NCI-H146 (cell line): ENCODE measurements around the gene FBXO9.

Experiments
- DNase-seq: peaks from one replicate; lab custom pipeline; 2025; lab: John Stamatoyannopoulos, UW

Gene FBXO9

DNA sequence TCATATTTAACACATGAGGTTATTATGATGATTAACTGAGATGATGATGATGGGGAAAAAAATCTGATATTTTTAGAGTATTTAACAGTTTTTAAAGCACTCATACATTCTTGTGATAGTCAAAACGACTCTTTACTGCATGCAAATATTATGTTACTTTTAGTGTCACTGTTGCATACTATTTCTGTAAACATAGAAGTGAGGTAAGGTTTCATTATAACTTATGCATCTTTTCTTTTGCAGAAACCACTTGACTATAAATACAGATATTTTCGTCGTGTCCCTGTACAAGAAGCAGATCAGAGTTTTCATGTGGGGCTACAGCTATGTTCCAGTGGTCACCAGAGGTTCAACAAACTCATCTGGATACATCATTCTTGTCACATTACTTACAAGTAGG is 30.1 kb downstream of the FBXO9 start:
- DNase-seq, result no peak

DNA sequence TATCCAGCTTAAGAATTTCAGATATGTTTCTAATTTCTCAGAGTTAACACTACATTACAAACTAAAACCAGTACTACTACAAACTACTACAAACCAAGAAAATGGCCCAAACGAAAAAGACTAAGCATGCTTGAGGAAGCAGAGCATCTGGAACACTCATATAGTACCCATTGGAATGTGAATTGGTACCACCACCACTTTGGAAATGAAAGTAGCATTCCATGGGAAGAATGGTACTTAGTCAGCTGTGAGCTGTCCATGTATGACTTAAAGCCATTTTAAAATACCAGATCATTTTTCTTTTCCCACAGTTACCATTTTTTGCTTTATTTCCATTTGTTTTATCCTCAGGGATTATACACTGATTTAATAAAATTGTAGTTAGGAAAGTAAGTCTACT is 30.5 kb downstream of the FBXO9 start:
- DNase-seq, result no peak

DNA sequence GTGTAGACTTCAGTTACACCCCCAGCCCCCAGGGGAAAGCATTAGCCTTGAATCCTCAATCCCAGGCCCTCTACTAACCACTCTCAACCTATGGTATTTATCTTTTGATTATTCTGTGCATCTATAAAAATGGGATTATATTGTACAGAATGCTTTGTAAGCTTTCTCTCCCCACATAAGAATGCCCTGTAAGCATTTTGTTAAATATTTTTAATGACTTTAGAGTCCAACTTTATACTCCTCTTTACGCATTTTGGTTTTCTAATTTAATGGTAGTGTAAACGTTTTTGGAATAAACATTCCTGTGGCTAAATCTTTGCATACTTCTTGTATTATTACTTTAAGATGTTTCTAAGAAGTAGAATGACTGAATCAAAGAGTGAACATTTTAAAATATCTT is 35.4 kb downstream of the FBXO9 start:
- no peak for DNase-seq

GRCh38 chr6:53101006-53101405 is 35.8 kb downstream of the FBXO9 start:
- DNase-seq, result no peak

DNA sequence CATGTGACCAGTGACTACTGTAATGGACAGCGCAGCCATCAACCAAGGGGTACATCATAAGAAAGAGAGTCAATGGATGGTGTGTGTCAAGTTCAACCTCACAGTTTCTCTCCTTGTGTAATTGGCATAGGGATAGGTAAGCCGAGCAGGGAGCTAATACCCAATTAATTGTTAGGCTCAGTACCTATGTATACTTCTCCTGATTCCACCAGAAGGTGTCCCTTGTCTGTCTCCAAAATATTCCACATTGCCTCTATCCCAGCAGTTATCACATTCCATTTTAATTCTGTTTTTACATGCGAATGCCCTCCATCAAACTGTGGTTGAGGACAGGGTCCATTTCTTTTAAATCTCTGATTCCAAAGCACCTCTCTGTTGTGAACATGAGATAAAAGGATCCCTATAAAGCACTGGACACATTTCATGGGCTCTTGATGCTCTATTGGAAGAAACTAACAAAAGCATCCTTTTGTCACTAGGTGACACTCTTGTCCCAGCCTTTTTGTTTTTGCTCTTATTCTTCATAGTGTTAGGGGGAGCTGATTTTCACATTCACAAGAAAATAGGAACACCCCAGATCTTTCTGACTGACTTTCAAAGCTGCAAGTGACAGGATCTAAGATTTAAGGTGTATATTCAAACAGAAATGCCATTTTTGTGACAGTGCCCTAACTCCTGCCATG is 38.9 kb downstream of the FBXO9 start:
- peak; percentile 35 for DNase-seq

- no peak for DNase-seq
Observed at GRCh38 chr6:53104916-53105315, 39.7 kb downstream of the FBXO9 start.

GRCh38 chr6:53107091-53107490 is 41.9 kb downstream of the FBXO9 start:
- DNase-seq, result peak; percentile 57

DNA sequence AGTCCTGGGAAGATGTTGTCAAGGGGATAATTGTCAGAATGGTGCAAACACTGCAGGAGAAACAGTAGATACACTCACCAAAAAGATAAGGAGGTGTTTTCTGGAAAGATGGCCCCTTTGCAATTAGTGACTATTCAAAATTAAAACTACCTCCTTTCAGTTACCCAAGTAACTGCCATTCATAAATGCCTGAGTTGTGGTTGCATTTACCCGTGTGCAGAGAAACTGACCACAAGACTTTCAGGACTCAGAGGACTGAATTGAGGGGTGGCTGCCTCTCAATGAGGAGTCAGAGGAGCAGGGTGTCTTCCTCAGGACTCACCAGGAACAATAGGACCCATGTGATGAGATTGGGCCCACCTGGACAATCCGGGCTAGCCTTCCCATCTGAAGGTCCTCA is 44.4 kb downstream of the FBXO9 start:
- no peak for DNase-seq

DNA sequence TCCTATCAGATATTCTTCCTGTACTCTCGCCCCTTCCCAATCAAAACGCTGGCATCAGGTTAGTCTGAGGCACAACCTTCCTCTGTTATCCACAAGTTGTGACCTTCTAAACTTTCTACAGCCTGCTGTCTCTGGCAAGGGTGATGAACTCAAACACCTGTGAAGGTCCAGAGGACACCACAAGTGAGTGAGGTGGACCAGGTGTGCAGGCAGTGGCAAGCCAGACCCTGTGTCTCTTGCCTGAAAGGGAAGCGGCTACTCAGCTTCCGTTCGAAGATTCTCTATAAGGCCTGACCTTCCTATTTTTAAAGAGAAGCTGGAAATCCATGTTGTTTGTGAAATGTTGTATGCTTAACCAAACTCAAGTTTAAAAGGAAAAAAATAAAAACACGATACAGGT is 46.7 kb downstream of the FBXO9 start:
- peak; percentile 18 for DNase-seq

GRCh38 chr6:53112404-53112803 is 47.2 kb downstream of the FBXO9 start:
- DNase-seq, result peak; percentile 93

GRCh38 chr6:53112871-53113270 is 47.7 kb downstream of the FBXO9 start:
- DNase-seq, result peak; percentile 93

DNA sequence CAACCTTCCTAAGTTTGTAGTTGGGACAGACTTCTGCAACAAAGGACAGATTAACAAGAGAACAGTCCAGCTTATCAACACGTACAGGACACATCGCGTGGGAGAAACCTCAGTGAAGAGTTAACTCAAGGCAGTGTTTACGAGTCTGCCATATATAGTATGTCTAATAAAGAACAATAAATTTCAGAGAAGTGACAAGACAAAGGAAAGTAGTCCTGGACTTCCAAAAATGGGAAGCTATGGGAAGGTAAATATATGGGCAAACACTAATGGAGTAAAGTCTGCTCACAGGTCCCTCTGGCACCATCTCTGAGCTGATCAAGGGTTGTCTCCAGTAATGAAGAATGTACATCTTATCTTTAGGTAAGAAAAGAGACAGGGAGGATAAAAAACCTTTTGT is 48.5 kb downstream of the FBXO9 start:
- DNase-seq, result no peak

DNA sequence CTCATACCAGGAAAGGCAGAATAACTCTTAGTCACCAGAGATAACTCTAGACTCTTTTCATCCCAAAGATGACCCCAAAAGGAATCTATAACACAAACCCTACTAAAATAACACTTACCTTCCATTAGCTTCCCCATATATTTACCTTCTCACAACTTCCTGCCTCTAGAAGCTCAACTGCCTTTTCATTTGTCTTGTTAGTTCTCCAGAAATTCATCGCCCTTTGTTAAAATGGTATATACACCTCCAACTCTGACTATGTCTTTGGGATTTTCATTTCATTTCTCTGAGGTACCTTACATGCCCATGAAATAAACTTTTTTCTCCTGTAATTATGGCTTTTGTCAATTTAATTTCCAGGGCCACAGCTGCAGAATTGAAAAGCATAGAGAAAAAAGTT is 49.9 kb downstream of the FBXO9 start:
- no peak for DNase-seq

DNA sequence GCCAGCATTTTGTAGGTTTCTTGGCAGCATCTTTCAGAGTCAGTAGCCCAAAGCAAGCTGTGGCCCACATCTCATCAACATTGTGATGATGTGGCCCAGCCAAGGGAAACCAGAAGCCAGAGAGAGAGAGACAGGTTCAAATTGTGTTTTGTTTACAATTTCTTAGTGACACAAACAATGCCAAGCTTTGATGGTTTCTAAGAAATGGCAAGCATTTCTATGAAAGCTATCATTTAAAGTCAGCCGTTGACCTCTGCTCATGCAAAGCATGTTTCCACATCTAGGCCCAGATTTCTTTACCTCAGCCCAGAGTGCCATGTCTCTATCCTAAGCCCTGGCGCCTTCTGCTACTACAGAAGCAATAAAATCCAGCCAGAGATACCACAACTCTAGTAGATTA is 50.5 kb downstream of the FBXO9 start:
- no peak for DNase-seq

- peak; percentile 51 for DNase-seq
Observed at GRCh38 chr6:53119349-53119748, 54.1 kb downstream of the FBXO9 start.

DNA sequence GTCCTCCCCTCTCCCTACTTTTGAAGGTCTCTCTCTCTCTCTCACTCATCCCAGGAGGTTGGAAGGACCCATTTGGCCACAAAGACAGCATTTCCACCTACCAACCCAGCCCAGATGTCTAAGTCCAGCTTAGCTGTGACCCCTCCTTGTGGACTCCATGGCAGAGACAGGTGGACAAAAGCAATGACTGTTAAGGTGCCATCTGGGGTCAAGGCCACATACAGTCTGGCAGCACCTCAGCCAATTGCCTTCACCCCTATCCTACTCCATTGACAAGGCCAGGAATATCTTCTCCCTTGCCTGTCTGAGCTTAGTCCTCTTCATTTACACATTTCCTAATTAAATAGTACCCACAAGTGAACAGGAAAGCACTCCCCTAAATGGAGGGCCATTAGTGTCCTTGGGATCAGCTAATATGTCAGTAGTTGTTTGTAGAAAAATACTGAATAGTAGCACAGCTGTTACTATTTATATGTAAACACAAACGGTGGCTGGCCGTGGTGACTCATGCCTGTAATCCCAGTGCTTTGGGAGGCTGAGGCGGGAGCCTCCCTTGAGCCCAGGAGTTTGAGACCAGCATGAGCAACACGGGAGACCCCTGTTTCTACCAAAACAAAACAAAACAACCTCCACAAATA is 54.7 kb downstream of the FBXO9 start:
- DNase-seq, result peak; percentile 88

- DNase-seq, result no peak
Observed at GRCh38 chr6:53124131-53124800, 59.1 kb downstream of the FBXO9 start.

DNA sequence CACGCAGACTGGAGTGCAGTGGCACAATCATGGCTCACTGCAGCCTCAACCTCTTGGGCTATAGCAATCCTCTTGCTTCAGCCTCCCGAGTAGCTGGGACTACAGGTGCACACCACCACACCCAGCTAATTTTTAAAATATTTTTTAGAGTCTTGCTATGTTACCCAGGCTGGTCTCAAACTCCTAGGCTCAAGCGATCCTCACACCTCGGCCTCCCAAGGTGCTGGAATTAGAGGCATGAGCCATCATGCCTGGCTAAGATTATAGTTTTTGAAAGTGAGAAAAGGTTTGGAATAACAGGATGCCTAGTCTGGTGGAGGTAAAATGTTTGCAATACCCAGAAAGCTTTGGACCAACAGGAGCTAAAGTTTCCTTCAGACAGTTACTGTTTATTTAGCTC is 60.1 kb downstream of the FBXO9 start:
- DNase-seq, result no peak

- no peak for DNase-seq
Observed at GRCh38 chr6:53128842-53129241, 63.6 kb downstream of the FBXO9 start.

DNA sequence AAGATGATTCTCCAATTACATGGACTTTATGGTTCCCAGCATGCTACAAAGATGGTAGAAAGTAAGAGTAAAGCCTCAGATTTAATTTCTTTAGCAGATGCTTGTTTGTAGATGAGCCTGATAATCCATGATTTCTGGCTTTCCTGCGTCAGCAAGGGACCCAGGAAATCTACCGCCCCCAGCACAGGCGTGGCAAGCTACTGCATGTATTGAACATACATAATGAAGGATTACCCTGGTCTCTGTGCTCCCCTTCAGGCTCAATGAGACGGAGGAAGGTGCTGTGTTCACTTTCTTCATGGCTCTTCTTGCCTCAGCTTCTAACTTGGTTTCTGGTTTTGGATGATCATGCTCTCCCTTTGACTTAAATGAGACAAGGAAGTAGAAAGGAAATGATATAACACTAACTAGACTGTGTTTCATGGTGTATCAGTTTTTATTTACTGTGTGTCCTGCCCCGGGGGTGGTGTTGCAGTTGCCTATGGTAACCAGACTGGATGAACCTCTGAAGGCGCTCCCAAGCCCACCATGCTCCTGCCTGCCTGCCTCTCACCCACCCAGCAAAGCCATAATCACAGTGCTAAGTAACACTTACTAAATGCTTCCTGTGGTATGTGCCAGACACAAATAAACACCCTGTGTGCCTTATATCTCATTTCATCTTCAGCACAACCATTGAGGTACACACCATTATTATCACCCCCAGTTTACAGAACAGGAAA is 65.5 kb downstream of the FBXO9 start:
- no peak for DNase-seq

DNA sequence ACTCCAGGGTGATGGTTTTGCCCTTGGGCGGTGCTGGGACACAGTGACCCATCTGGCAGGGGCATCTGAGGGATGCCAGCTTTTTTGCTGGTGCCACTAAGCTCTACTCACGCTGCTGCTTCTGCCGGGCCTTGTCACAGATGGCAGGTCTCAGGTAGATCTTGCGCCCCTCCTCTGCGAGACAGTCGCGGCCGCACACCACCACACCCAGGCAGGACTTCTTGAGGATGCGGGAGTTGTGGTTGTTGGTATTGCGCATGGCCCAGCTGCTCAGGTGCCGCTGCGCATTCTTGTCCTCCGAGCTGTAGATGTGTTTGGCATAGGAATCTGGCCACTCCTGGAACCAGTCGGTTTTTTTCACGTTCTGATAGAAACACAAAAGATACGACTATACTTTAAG is 68.8 kb downstream of the FBXO9 start:
- no peak for DNase-seq

- DNase-seq, result no peak
Observed at GRCh38 chr6:53134601-53135235, 69.5 kb downstream of the FBXO9 start.
